ENCODE results near the gene LCE6A. TPM values are rescaled to one million over a fixed set of nuclear protein-coding genes. Genes with fewer than 3 reads are reported as not detected.

The LCE6A gene
- total RNA-seq, 3 donors from 2014 or later (not counting 1 experiment from before 2014, with no cell fraction given), result not detected

DNA sequence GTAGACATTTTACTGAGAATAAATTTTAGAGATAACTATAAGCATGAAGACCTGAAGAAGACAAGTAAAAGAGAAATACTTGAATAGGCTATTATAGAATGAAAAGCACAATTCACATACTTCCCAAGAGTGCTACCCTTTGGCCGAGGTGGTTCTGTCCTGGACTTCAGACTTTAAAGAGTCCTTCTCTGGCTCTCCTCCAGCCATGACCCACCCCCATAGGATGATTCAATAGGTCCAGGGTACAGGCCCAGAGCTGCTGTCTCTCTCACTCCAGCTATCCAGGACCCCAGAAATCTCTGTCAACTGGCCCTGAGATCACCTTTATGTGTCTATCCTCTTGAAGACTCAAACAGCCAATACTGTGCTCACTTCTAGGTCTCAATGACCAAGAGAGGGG lies 34.2 kb downstream of the LCE6A start:
- H3K36me3 ChIP-seq (ENCODE audit: control insufficient read depth, insufficient read depth, low read length), result no peaks in the 10 kb centered on the region
- TF ChIP-seq, protein P1, sequence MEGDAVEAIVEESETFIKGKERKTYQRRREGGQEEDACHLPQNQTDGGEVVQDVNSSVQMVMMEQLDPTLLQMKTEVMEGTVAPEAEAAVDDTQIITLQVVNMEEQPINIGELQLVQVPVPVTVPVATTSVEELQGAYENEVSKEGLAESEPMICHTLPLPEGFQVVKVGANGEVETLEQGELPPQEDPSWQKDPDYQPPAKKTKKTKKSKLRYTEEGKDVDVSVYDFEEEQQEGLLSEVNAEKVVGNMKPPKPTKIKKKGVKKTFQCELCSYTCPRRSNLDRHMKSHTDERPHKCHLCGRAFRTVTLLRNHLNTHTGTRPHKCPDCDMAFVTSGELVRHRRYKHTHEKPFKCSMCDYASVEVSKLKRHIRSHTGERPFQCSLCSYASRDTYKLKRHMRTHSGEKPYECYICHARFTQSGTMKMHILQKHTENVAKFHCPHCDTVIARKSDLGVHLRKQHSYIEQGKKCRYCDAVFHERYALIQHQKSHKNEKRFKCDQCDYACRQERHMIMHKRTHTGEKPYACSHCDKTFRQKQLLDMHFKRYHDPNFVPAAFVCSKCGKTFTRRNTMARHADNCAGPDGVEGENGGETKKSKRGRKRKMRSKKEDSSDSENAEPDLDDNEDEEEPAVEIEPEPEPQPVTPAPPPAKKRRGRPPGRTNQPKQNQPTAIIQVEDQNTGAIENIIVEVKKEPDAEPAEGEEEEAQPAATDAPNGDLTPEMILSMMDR (IDR thresholded peaks at IDR 0.05), result no peak
- intact Hi-C loops (cut with micrococcal nuclease), result no loop called here
- H3K4me3 ChIP-seq (ENCODE audit: low read length), result no peak overlapping the region
- H3K4me3 Mint-ChIP-seq, result no peak overlapping the region
- H3K9me3 Mint-ChIP-seq, result no peaks in the 10 kb centered on the region
- H3K36me3 Mint-ChIP-seq, result no peaks in the 10 kb centered on the region
- no peak for DNase-seq
- H3K4me1 Mint-ChIP-seq, result no peaks in the 10 kb centered on the region
- peaks cover 9 to 43% of the 10 kb centered on the region in 2 donors for H3K27me3 Mint-ChIP-seq (ENCODE audit: low read depth in 2 of 2)
- H3K27ac Mint-ChIP-seq, result no peak overlapping the region
- ATAC-seq, result no peak
- peaks cover 3% of the 10 kb centered on the region for H3K4me1 ChIP-seq (ENCODE audit: control insufficient read depth, insufficient read depth, low read length)
- 87% methylated on average over 1 of the region's 1 CpG for WGBS (ENCODE audit: insufficient coverage)
- no peaks in the 10 kb centered on the region for H3K27me3 ChIP-seq (ENCODE audit: control insufficient read depth, insufficient read depth, low read length)
- no peak overlapping the region for H3K27ac ChIP-seq (ENCODE audit: low read length)
- no peaks in the 10 kb centered on the region for H3K9me3 ChIP-seq (ENCODE audit: control insufficient read depth, insufficient read depth, low read length)

DNA sequence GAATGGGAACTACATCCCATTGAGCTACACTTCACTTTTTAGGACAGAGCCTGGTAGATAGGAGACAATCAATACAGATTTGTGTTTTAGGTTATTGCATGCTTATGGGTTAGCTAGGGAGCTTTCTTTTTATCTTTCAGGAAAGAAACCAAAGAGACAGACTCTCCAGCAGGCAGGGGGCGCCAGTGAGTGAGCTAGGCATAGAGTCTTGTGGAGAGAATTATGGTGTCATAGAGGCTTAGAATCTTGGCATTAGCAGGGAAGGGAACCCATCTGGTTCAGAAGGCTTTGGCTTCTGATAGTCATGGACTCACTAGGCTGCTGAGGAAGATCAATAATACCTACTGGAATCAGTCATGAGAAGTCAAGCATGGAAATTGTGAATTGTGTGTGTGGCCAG lies 35.4 kb downstream of the LCE6A start, which contains the start of gene SMCP:
Gene SMCP (plus strand): TSS at position 281 of the 400 bp plus-strand sequence. CDS start 6,101 bp downstream, outside the sequence.
- Histone ChIP-seq H3K4me1 (ENCODE audit: control insufficient read depth, insufficient read depth, low read length) (peaks cover 3% of the 10 kb centered on the region), H3K27me3 (ENCODE audit: control insufficient read depth, insufficient read depth, low read length) (no peaks in the 10 kb centered on the region), H3K9me3 (ENCODE audit: control insufficient read depth, insufficient read depth, low read length) (no peaks in the 10 kb centered on the region), H3K4me3 (ENCODE audit: low read length) (no peak within 1 kb of the TSS), H3K27ac (ENCODE audit: low read length) (no peak within 1 kb of the TSS), H3K36me3 (ENCODE audit: control insufficient read depth, insufficient read depth, low read length) (no peaks in the 10 kb centered on the region)
- Mint-ChIP-seq H3K27ac (no peak within 1 kb of the TSS), H3K36me3 (no peaks in the 10 kb centered on the region), H3K4me3 (no peak within 1 kb of the TSS), H3K9me3 (no peaks in the 10 kb centered on the region), H3K4me1 (no peaks in the 10 kb centered on the region), H3K27me3 (ENCODE audit: low read depth in 2 of 2) (peaks cover 9 to 43% of the 10 kb centered on the region in 2 donors)
- TF ChIP-seq, protein P1 (IDR thresholded peaks at IDR 0.05), result no peak
- ATAC-seq (no peak), DNase-seq (no peak)
- intact Hi-C loops (cut with micrococcal nuclease), result no loop called here
- WGBS (ENCODE audit: insufficient coverage), result 19% methylated on average over 1 of the region's 1 CpG

DNA sequence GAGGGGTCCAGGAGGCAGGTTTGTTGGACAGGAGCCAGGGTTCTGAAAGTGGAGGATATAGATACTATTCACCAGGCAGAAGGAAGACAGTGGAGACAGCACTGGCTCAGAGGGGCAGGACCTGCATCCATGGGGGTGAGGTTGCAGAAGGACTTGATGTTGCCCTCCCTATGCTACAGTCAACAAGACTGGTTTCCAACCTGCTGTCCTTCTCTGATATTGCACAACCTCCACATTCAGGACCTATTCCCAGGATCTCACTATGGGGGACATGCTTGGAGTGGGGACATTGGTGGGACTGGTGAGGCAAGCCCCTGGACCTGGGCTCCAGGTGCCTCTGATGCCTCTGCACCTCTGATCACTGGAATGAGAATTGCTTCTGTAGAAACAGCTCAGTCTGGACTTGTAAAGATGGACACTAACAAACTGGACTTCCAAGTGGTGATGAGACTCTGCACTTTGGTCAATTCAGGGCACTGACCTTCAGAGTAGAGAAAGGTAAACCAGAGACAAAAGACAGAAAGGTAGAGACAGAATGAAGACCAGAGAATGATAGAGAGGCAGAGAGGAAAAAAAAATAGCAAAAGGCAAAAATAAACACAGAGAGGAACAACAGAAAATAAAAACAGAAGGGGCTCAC lies 37.0 kb downstream of the LCE6A start:
- DNase-seq (no peak), ATAC-seq (no peak)
- no peaks in the 10 kb centered on the region for H3K36me3 Mint-ChIP-seq
- intact Hi-C loops (cut with micrococcal nuclease), result no loop called here
- H3K27me3 ChIP-seq (ENCODE audit: control insufficient read depth, insufficient read depth, low read length), result no peaks in the 10 kb centered on the region
- H3K9me3 Mint-ChIP-seq, result no peaks in the 10 kb centered on the region
- H3K27ac ChIP-seq (ENCODE audit: low read length), result no peak overlapping the region
- H3K27ac Mint-ChIP-seq, result no peak overlapping the region
- H3K4me3 ChIP-seq (ENCODE audit: low read length), result no peak overlapping the region
- TF ChIP-seq, protein P1 (IDR thresholded peaks at IDR 0.05), result no peak
- no peak overlapping the region for H3K4me3 Mint-ChIP-seq
- H3K4me1 ChIP-seq (ENCODE audit: control insufficient read depth, insufficient read depth, low read length), result peaks cover 3% of the 10 kb centered on the region
- no peaks in the 10 kb centered on the region for H3K4me1 Mint-ChIP-seq
- H3K27me3 Mint-ChIP-seq (ENCODE audit: low read depth in 2 of 2), result peaks cover 9 to 35% of the 10 kb centered on the region in 2 donors
- no peaks in the 10 kb centered on the region for H3K36me3 ChIP-seq (ENCODE audit: control insufficient read depth, insufficient read depth, low read length)
- no peaks in the 10 kb centered on the region for H3K9me3 ChIP-seq (ENCODE audit: control insufficient read depth, insufficient read depth, low read length)

DNA sequence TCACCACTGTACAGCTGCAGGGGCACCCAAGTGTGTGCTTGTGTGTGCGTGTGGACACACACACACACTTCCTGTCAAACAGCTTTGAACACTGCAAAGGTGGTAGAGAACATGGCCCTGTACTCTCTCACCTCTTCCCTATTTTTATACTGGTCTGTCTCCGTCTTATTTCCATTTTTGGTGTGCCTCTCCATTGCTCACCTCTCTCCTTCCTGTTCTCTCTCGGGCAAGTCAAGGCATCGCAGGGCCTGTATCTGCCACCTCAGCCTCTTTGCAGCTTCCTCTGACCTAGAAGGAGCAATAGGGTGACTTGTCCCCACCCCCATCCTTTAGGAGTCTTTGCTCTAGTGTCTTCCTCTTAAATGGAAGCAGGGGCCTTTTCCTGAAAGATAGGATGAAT lies 37.7 kb downstream of the LCE6A start:
- TF ChIP-seq, protein P1 (IDR thresholded peaks at IDR 0.05), result no peak
- intact Hi-C loops (cut with micrococcal nuclease), result no loop called here
- Mint-ChIP-seq H3K36me3 (no peaks in the 10 kb centered on the region), H3K9me3 (no peaks in the 10 kb centered on the region), H3K4me3 (no peak overlapping the region), H3K27me3 (ENCODE audit: low read depth in 2 of 2) (peaks cover 6 to 29% of the 10 kb centered on the region in 2 donors), H3K4me1 (no peaks in the 10 kb centered on the region), H3K27ac (no peak overlapping the region)
- ATAC-seq (no peak), DNase-seq (no peak)
- Histone ChIP-seq H3K9me3 (ENCODE audit: control insufficient read depth, insufficient read depth, low read length) (no peaks in the 10 kb centered on the region), H3K27me3 (ENCODE audit: control insufficient read depth, insufficient read depth, low read length) (no peaks in the 10 kb centered on the region), H3K4me1 (ENCODE audit: control insufficient read depth, insufficient read depth, low read length) (peaks cover 3% of the 10 kb centered on the region), H3K4me3 (ENCODE audit: low read length) (no peak overlapping the region), H3K36me3 (ENCODE audit: control insufficient read depth, insufficient read depth, low read length) (no peaks in the 10 kb centered on the region), H3K27ac (ENCODE audit: low read length) (no peak overlapping the region)
- WGBS (ENCODE audit: insufficient coverage), result 70% methylated on average over 4 of the region's 4 CpGs
